ENCODE data around the gene DDX41.
A peak's percentile ranks its signal among the peaks of the same experiment; 100 is the strongest.

Gene DDX41

GRCh38 chr5:177502886-177503285, 13.9 kb downstream of the DDX41 start:
- no peak for TF ChIP-seq ZNF274 (IDR thresholded peaks at IDR 0.05; ENCODE audit: low read depth, low read length)
- H3K4me3 ChIP-seq (ENCODE audit: low read length), result no peak overlapping the region; the same call in 1 of the 2 replicates

GRCh38 chr5:177501874-177502678, 14.7 kb downstream of the DDX41 start:
- H3K4me3 ChIP-seq (ENCODE audit: low read length), result no peak overlapping the region; the same call in 1 of the 2 replicates
- TF ChIP-seq ZNF274 (IDR thresholded peaks at IDR 0.05; ENCODE audit: low read depth, low read length), result no peak

GRCh38 chr5:177500685-177501522, 15.9 kb downstream of the DDX41 start:
- no peak overlapping the region for H3K4me3 ChIP-seq (ENCODE audit: low read length)
- no peak for TF ChIP-seq ZNF274 (IDR thresholded peaks at IDR 0.05; ENCODE audit: low read depth, low read length)

- no peak overlapping the region for H3K4me3 ChIP-seq (ENCODE audit: low read length)
- TF ChIP-seq ZNF274 (IDR thresholded peaks at IDR 0.05; ENCODE audit: low read depth, low read length), result no peak
Observed at GRCh38 chr5:177499842-177500241, 16.9 kb downstream of the DDX41 start.

GRCh38 chr5:177498013-177498787, 18.6 kb downstream of the DDX41 start:
- peak overlapping the region; percentile 26; the same call in 1 of the 2 replicates for H3K4me3 ChIP-seq (ENCODE audit: low read length)
- no peak for TF ChIP-seq ZNF274 (IDR thresholded peaks at IDR 0.05; ENCODE audit: low read depth, low read length)

- peak within 1 kb of the TSS; percentile 72; the same call in 1 of the 2 replicates for H3K4me3 ChIP-seq (ENCODE audit: low read length)
Observed at GRCh38 chr5:177497292-177498012, 19.3 kb downstream of the DDX41 start, which contains the start of gene PDLIM7. Gene PDLIM7 (minus strand): TSS chr5:177497604. CDS start chr5:177496512, 1,092 bp downstream.

GRCh38 chr5:177496727-177497291, 20.0 kb downstream of the DDX41 start:
- H3K4me3 ChIP-seq (ENCODE audit: low read length), result peak overlapping the region; percentile 72; the same call in 1 of the 2 replicates
- no peak for TF ChIP-seq ZNF274 (IDR thresholded peaks at IDR 0.05; ENCODE audit: low read depth, low read length)

More at GRCh38 chr5:177497292-177498012, 19.3 kb downstream of the DDX41 start, which contains the start of gene PDLIM7:
- TF ChIP-seq ZNF274 (IDR thresholded peaks at IDR 0.05; ENCODE audit: low read depth, low read length), result no peak

- TF ChIP-seq ZNF274 (IDR thresholded peaks at IDR 0.05; ENCODE audit: low read depth, low read length), result no peak
- peak overlapping the region; percentile 49; the same call in 1 of the 2 replicates for H3K4me3 ChIP-seq (ENCODE audit: low read length)
Observed at GRCh38 chr5:177496070-177496726, 20.6 kb downstream of the DDX41 start.

- no peak overlapping the region for H3K4me3 ChIP-seq (ENCODE audit: low read length)
- TF ChIP-seq ZNF274 (IDR thresholded peaks at IDR 0.05; ENCODE audit: low read depth, low read length), result no peak
Observed at GRCh38 chr5:177495243-177496060, 21.3 kb downstream of the DDX41 start.

GRCh38 chr5:177494346-177495195, 22.2 kb downstream of the DDX41 start:
- no peak overlapping the region for H3K4me3 ChIP-seq (ENCODE audit: low read length)
- TF ChIP-seq ZNF274 (IDR thresholded peaks at IDR 0.05; ENCODE audit: low read depth, low read length), result no peak

All from GM08714 (cell line).